Putamen (tissue), 1 donor: ENCODE results near the gene IRAK1.

Experiments
- DNase-seq: peaks from one replicate; pipeline ENCODE4 v3.0.0-alpha.2; 2016; ENCODE audit warnings: low spot score

IRAK1 gene

GRCh38 chrX:154040863-154041262 is 21.2 kb upstream of the IRAK1 start:
- DNase-seq = no peak

- no peak for DNase-seq
These were observed 20.6 kb upstream of the IRAK1 start for GRCh38 chrX:154040307-154040756.

- DNase-seq = no peak
These were observed 19.9 kb upstream of the IRAK1 start for GRCh38 chrX:154039577-154039976.

- no peak for DNase-seq
These were observed 19.0 kb upstream of the IRAK1 start for GRCh38 chrX:154038656-154039055.

GRCh38 chrX:154037754-154038153 is 18.1 kb upstream of the IRAK1 start:
- no peak for DNase-seq

- DNase-seq = no peak
These were observed 16.8 kb upstream of the IRAK1 start for GRCh38 chrX:154036513-154036912.

- DNase-seq = no peak
These were observed 14.1 kb upstream of the IRAK1 start for GRCh38 chrX:154033848-154034247.

- no peak for DNase-seq
These were observed 13.0 kb upstream of the IRAK1 start for GRCh38 chrX:154032653-154033052.

- DNase-seq = no peak
These were observed 12.5 kb upstream of the IRAK1 start for GRCh38 chrX:154032160-154032559.

GRCh38 chrX:154030715-154031305 is 11.1 kb upstream of the IRAK1 start:
- DNase-seq = no peak

GRCh38 chrX:154030266-154030665 is 10.6 kb upstream of the IRAK1 start:
- no peak for DNase-seq

- DNase-seq = no peak
These were observed 9.7 kb upstream of the IRAK1 start for GRCh38 chrX:154029439-154029838.

- DNase-seq = no peak
These were observed 8.9 kb upstream of the IRAK1 start for GRCh38 chrX:154028502-154029184.

GRCh38 chrX:154027986-154028385 is 8.3 kb upstream of the IRAK1 start:
- no peak for DNase-seq

GRCh38 chrX:154027022-154027402 is 7.3 kb upstream of the IRAK1 start:
- DNase-seq = no peak

GRCh38 chrX:154026136-154027021 is 6.7 kb upstream of the IRAK1 start:
- DNase-seq = no peak

- no peak for DNase-seq
These were observed 5.5 kb upstream of the IRAK1 start for GRCh38 chrX:154025230-154025629.

- DNase-seq = no peak
These were observed 4.6 kb upstream of the IRAK1 start for GRCh38 chrX:154024271-154024670.

- DNase-seq = no peak
These were observed 3.7 kb upstream of the IRAK1 start for GRCh38 chrX:154023276-154024000.

- no peak for DNase-seq
These were observed 2.4 kb upstream of the IRAK1 start for GRCh38 chrX:154022108-154022507.

- no peak for DNase-seq
These were observed 1.5 kb upstream of the IRAK1 start for GRCh38 chrX:154021131-154021611.

- DNase-seq = no peak
These were observed 924 bp upstream of the IRAK1 start for GRCh38 chrX:154020536-154021115.
